Measurements from ENCODE around the gene HDLBP. TPM values are rescaled to one million over a fixed set of nuclear protein-coding genes. Genes with fewer than 3 reads are reported as not detected.

HDLBP gene
- total RNA-seq, 2 experiments from 2014 or later: 259 to 266 TPM

DNA sequence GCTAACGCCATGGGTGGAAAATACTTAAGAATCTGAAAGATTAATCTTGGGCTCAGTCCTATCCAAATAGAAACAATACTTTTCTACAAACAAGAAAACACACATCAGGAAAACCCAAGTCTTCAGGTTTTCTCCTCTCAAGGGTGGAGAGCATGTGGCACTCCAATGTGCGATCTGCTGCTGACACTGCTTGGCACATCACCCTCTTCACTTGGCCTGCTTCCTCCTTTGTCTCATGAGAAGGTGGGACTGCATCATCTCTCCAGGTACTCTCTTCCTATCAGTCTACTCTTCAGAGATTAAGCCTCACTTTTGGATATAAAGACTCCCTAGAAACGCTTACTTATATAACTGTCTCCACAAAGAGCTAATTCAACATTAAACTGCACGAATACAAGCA, 26.4 kb downstream of the HDLBP start:
- no peak for DNase-seq
- Mint-ChIP-seq H3K9me3 (no peaks in the 10 kb centered on the region), H3K27me3 (no peaks in the 10 kb centered on the region), H3K4me3 (no peak overlapping the region), H3K36me3 (ENCODE audit: low read depth) (peaks cover 31% of the 10 kb centered on the region), H3K27ac (no peak overlapping the region), H3K4me1 (ENCODE audit: low read depth) (peaks cover 60% of the 10 kb centered on the region)
- ChIA-PET POLR2A (no interaction called here), CTCF (interaction anchor here (0.6 to 1.1 kb wide), 2 partner anchors 9 to 211 kb away, joined by 3 to 4 read pairs; no protein-coding TSS in a partner anchor)
- TF ChIP-seq, protein P1, sequence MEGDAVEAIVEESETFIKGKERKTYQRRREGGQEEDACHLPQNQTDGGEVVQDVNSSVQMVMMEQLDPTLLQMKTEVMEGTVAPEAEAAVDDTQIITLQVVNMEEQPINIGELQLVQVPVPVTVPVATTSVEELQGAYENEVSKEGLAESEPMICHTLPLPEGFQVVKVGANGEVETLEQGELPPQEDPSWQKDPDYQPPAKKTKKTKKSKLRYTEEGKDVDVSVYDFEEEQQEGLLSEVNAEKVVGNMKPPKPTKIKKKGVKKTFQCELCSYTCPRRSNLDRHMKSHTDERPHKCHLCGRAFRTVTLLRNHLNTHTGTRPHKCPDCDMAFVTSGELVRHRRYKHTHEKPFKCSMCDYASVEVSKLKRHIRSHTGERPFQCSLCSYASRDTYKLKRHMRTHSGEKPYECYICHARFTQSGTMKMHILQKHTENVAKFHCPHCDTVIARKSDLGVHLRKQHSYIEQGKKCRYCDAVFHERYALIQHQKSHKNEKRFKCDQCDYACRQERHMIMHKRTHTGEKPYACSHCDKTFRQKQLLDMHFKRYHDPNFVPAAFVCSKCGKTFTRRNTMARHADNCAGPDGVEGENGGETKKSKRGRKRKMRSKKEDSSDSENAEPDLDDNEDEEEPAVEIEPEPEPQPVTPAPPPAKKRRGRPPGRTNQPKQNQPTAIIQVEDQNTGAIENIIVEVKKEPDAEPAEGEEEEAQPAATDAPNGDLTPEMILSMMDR (IDR thresholded peaks at IDR 0.05): no peak
- ATAC-seq: no peak
- intact Hi-C loops (cut with micrococcal nuclease): no loop called here

DNA sequence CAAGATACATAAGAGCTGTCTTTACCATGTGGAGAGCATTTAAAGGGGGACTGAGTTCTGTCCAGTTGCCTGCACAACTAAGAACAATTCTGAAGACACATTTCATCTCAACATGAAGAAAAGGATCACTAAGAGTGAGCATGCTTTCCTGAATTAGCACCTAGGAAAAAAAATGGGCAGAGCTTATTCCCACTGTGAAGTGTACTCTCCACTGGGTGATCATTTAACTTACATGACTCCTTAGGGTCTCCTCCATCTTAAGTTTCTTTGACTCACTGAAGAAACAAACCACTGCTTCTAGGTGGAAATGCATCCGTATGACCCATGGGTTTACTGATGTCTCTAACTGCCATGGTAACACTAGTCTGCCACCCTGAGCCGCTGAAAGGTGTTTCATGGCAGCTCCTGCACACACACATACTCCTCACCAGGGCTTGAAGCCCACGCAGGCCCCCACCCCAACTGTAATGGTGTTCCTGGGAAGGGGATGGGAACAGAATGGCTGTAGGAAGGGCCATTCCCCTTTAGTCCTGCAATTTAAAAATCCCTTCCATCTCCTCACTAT, 27.1 kb downstream of the HDLBP start:
- Mint-ChIP-seq H3K27ac (no peak overlapping the region), H3K9me3 (no peaks in the 10 kb centered on the region), H3K36me3 (ENCODE audit: low read depth) (peaks cover 31% of the 10 kb centered on the region), H3K4me1 (ENCODE audit: low read depth) (peaks cover 61% of the 10 kb centered on the region), H3K27me3 (no peaks in the 10 kb centered on the region), H3K4me3 (no peak overlapping the region)
- CTCF ChIA-PET: interaction anchor here (0.6 to 1.1 kb wide), 2 partner anchors 10 to 210 kb away, joined by 3 to 4 read pairs; no protein-coding TSS in a partner anchor
- intact Hi-C loops (cut with micrococcal nuclease): no loop called here
- TF ChIP-seq, protein P1 (IDR thresholded peaks at IDR 0.05): no peak
- DNase-seq (no peak), ATAC-seq (no peak)
- POLR2A ChIA-PET: interaction anchor here (1.3 kb wide), 1 partner anchor 15 kb away, joined by 3 read pairs; no protein-coding TSS in a partner anchor

DNA sequence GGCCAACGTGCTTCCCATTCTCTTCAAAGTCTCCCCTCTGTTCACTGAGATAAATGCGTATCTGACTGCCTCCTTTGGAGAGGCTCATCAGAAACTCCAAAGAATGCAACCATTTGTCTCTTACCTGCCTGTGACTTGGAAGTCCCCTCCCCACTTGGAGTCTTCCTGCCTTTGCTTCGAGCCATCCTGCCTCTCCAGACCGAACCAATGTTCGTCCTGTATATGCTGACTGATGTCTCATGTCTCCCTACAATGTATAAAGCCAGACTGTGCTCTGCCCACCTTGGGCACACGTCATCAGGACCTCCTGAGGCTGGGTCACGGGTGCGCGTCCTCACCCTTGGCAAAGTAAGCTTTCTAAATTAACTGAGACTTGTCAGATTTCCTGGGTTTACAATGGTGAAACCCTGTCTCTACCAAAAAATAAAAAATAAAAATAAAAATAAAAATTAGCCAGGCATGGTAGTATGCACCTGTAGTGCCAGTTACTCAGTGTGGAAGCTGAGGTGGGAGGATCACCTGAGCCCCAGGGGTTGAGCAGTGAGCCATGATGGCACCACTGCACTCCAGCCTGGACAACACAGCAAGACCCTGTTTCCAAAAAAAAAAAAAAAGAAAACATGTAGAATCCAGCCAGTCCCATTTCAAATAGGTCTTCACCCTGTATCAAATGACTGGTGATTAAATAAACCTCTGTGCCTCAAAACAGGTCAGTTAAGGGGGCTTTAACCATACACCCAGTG, 29.0 kb downstream of the HDLBP start:
- intact Hi-C loops (cut with micrococcal nuclease): no loop called here
- peaks cover 57% of the 10 kb centered on the region for H3K4me1 Mint-ChIP-seq (ENCODE audit: low read depth)
- no peak for ATAC-seq
- no peaks in the 10 kb centered on the region for H3K27me3 Mint-ChIP-seq
- no peak overlapping the region for H3K27ac Mint-ChIP-seq
- H3K4me3 Mint-ChIP-seq: no peak overlapping the region
- no peaks in the 10 kb centered on the region for H3K9me3 Mint-ChIP-seq
- no peak for DNase-seq
- TF ChIP-seq, protein P1 (IDR thresholded peaks at IDR 0.05): no peak
- H3K36me3 Mint-ChIP-seq (ENCODE audit: low read depth): peaks cover 31% of the 10 kb centered on the region
- CTCF ChIA-PET: no interaction called here
- POLR2A ChIA-PET: no interaction called here

DNA sequence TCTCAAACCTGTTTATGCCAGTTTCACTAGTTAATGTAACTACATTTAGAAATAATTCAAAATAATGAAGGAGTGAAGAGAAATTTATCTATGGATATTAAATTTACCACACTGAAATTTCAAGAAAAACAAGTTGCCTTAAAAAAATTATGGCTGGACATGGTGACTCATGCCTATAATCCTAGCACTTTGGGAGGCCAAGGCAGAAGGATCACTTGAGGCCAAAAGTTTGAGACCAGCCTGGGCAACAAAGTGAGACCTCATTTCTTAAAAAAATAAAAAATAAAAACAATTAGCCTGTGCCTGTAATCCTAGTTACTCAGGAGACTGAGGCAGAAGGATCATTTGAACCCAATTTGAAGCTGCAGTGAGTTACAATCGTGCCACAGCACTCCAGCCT, 29.9 kb downstream of the HDLBP start:
- Mint-ChIP-seq H3K4me1 (ENCODE audit: low read depth) (peaks cover 51% of the 10 kb centered on the region), H3K9me3 (no peaks in the 10 kb centered on the region), H3K36me3 (ENCODE audit: low read depth) (peaks cover 31% of the 10 kb centered on the region), H3K4me3 (no peak overlapping the region), H3K27ac (no peak overlapping the region), H3K27me3 (no peaks in the 10 kb centered on the region)
- TF ChIP-seq, protein P1 (IDR thresholded peaks at IDR 0.05): no peak
- ATAC-seq: no peak
- CTCF ChIA-PET: no interaction called here
- DNase-seq: no peak
- POLR2A ChIA-PET: no interaction called here
- intact Hi-C loops (cut with micrococcal nuclease): no loop called here

DNA sequence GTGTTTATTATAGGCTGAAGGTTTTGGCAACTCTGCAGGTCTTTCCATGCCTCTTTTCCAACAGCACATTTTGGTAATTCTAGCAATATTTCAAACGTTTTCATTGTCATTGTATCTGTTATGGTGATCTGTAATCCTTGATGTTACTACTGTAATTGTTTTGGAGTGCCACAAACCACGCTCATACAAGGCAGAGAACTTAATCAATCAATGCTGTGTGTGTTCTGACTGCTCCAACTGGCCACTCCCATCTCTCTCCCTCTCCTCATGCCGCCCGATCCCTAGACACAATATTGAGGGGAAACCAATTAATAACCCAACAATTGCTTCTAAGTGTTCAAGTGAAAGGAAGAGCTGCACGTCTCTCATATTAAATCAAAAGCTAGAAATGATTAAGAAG, 32.9 kb downstream of the HDLBP start:
- intact Hi-C loops (cut with micrococcal nuclease): no loop called here
- no peak for DNase-seq
- H3K27ac Mint-ChIP-seq: no peak overlapping the region
- POLR2A ChIA-PET: no interaction called here
- CTCF ChIA-PET: no interaction called here
- peaks cover 18% of the 10 kb centered on the region for H3K36me3 Mint-ChIP-seq (ENCODE audit: low read depth)
- TF ChIP-seq, protein P1 (IDR thresholded peaks at IDR 0.05): no peak
- no peaks in the 10 kb centered on the region for H3K9me3 Mint-ChIP-seq
- H3K27me3 Mint-ChIP-seq: no peaks in the 10 kb centered on the region
- no peak for ATAC-seq
- no peak overlapping the region for H3K4me3 Mint-ChIP-seq
- peaks cover 33% of the 10 kb centered on the region for H3K4me1 Mint-ChIP-seq (ENCODE audit: low read depth)

Data from activated CD8-positive, alpha-beta T cell treated with anti-CD3 and anti-CD28 coated beads for 36 hours (primary cell).